Measurements from ENCODE around the gene RBMS3.

RBMS3 gene

GRCh38 chr3:29751647-29752314 lies 470.9 kb downstream of the RBMS3 start:
- no peaks in the 10 kb centered on the region for H3K36me3 ChIP-seq
- no peak overlapping the region for H3K27ac ChIP-seq
- no peaks in the 10 kb centered on the region for H4K20me1 ChIP-seq
- no peaks in the 10 kb centered on the region for H3K9me3 ChIP-seq
- H3K9ac ChIP-seq = no peak overlapping the region
- no peaks in the 10 kb centered on the region for H3K27me3 ChIP-seq
- TF ChIP-seq Cebpa-rat (IDR thresholded peaks at IDR 0.05) = no peak
- no peak overlapping the region for H3K4me3 ChIP-seq
- H3K4me2 ChIP-seq = no peak overlapping the region
- no peaks in the 10 kb centered on the region for H3K4me1 ChIP-seq

GRCh38 chr3:29754346-29754745 lies 473.5 kb downstream of the RBMS3 start:
- H3K36me3 ChIP-seq = no peaks in the 10 kb centered on the region
- H3K4me2 ChIP-seq = no peak overlapping the region
- H3K27ac ChIP-seq = no peak overlapping the region
- no peak for TF ChIP-seq Cebpa-rat (IDR thresholded peaks at IDR 0.05)
- no peaks in the 10 kb centered on the region for H3K9me3 ChIP-seq
- H3K4me3 ChIP-seq = no peak overlapping the region
- no peaks in the 10 kb centered on the region for H3K4me1 ChIP-seq
- no peaks in the 10 kb centered on the region for H4K20me1 ChIP-seq
- H3K9ac ChIP-seq = no peak overlapping the region
- H3K27me3 ChIP-seq = no peaks in the 10 kb centered on the region

DNA sequence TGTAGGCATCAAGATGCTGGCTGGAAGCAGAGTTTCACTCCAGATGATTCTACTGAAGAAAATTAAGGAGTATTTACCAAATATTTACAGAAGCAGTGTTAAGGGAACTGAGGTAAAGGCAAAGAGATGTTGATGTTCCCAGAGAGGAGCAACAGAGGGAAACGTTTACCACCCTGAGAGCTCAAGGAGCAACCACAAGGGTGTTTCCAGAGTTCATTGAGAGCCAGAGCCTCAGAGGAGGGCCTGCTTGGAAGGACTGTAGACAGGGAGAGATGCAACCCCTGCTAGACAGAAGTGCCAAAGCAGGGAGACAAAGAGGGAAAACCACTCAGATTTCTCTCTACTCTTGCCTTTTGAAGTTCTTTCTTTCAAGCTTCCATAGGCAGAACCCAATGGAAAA lies 474.5 kb downstream of the RBMS3 start:
- TF ChIP-seq Cebpa-rat (IDR thresholded peaks at IDR 0.05) = no peak
- H3K4me1 ChIP-seq = no peaks in the 10 kb centered on the region
- H3K27ac ChIP-seq = no peak overlapping the region
- no peaks in the 10 kb centered on the region for H3K36me3 ChIP-seq
- H3K4me2 ChIP-seq = no peak overlapping the region
- no peaks in the 10 kb centered on the region for H3K27me3 ChIP-seq
- H3K9ac ChIP-seq = no peak overlapping the region
- no peak overlapping the region for H3K4me3 ChIP-seq
- H3K9me3 ChIP-seq = no peaks in the 10 kb centered on the region
- H4K20me1 ChIP-seq = no peaks in the 10 kb centered on the region

DNA sequence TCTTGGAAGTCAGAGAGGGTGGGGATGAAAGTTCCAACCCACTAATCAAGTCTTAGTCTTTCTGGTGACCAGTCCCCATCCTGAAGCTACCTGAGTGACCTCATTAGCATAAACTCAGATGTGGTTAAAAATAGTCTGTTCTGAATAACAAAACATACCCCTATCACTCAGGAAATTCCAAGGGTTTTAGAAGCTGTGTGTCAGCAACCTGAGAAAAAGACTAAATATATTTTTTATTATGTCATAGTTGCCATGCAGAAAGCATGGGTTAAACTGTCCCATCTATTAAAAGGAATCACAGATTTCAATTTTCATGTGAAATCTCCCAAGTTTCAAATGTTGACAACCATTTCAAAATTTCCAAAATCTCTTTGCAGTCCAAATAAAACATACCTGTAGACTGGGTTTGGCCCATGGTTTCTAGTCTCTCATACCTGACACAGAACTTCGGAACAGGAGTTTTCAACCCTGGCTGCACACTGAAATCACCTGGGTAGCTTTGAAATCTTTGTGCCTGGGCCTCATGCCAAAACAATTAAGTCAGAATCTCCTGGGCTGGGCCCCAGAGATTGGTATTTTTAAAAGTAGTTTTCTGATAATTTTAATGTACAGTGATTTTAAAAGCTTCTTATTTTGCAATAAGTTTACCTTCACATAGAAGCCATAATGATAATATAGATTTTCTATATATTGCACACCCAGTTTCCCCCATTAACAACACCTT lies 476.3 kb downstream of the RBMS3 start:
- Histone ChIP-seq H3K4me2 (no peak overlapping the region), H3K4me1 (no peaks in the 10 kb centered on the region), H3K4me3 (no peak overlapping the region), H3K9me3 (no peaks in the 10 kb centered on the region), H4K20me1 (no peaks in the 10 kb centered on the region), H3K36me3 (no peaks in the 10 kb centered on the region), H3K27ac (no peak overlapping the region), H3K27me3 (no peaks in the 10 kb centered on the region), H3K9ac (no peak overlapping the region)
- no peak for TF ChIP-seq Cebpa-rat (IDR thresholded peaks at IDR 0.05)

DNA sequence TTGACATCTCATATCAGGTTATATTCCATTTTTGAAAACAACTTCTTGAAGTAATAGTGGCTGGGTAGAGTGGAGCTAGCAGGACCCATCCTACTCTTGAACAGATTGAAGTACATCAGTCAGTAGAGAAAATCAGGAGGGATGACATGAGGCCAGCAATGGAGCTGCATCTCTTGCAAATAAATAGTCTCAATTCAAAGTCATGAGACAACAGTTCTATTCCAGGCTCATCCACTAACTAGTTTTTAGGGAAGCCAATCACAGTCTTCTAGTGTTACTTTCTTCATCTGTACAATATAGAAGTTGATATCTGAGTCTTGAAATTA lies 477.2 kb downstream of the RBMS3 start:
- Histone ChIP-seq H3K4me3 (no peak overlapping the region), H3K27me3 (no peaks in the 10 kb centered on the region), H3K9me3 (no peaks in the 10 kb centered on the region), H4K20me1 (no peaks in the 10 kb centered on the region), H3K36me3 (no peaks in the 10 kb centered on the region), H3K4me2 (no peak overlapping the region), H3K27ac (no peak overlapping the region), H3K9ac (no peak overlapping the region), H3K4me1 (no peaks in the 10 kb centered on the region)
- no peak for TF ChIP-seq Cebpa-rat (IDR thresholded peaks at IDR 0.05)

DNA sequence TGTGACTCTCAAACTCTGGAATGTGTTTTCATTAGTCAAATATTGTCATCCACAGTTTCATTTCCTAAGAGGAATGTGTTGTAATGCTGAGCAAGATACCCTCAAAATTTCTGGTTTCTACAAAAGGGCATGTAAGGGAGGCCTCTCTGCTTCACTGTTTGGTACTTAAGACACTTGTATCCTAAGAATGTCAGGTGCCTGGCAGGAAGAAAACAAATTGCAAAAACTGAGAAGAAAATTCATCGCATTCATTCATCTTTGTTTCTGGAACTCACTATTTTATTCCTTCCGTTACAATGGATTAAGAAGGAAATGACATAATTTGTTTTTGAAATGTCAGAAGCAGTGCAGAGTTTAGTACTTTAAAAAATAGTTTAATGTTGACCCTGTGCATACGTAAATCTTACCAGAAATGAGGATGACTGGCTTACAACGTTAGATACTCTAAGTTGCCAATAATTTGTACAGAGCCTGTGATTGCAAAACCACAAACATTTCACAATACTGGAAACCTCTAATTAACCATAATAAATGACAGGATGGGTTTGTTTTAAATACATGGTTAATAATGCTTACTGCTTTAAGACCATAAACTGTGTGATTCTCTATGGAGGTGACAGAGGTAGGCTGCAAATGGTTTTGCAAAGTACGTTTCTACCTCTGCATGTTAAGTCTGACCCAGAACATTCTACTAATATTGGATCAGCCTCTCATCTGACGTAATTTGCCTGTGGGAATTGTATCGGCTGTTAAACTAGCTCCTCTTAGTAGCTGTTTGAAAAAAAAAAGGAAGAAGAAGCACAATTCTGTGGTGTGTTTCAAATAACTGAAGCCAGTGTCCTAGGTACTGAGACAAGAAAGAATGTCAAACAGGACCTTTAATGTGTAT lies 477.8 kb downstream of the RBMS3 start:
- no peak overlapping the region for H3K4me3 ChIP-seq
- no peaks in the 10 kb centered on the region for H4K20me1 ChIP-seq
- H3K27ac ChIP-seq = no peak overlapping the region
- H3K36me3 ChIP-seq = no peaks in the 10 kb centered on the region
- no peaks in the 10 kb centered on the region for H3K4me1 ChIP-seq
- no peak overlapping the region for H3K4me2 ChIP-seq
- H3K27me3 ChIP-seq = no peaks in the 10 kb centered on the region
- no peaks in the 10 kb centered on the region for H3K9me3 ChIP-seq
- TF ChIP-seq Cebpa-rat (IDR thresholded peaks at IDR 0.05) = no peak
- H3K9ac ChIP-seq = no peak overlapping the region

- no peaks in the 10 kb centered on the region for H3K27me3 ChIP-seq
- H3K4me3 ChIP-seq = no peak overlapping the region
- no peaks in the 10 kb centered on the region for H3K4me1 ChIP-seq
- H3K27ac ChIP-seq = no peak overlapping the region
- H4K20me1 ChIP-seq = no peaks in the 10 kb centered on the region
- H3K36me3 ChIP-seq = no peaks in the 10 kb centered on the region
- TF ChIP-seq Cebpa-rat (IDR thresholded peaks at IDR 0.05) = no peak
- H3K9ac ChIP-seq = no peak overlapping the region
- H3K4me2 ChIP-seq = no peak overlapping the region
- no peaks in the 10 kb centered on the region for H3K9me3 ChIP-seq
These were observed 478.7 kb downstream of the RBMS3 start for GRCh38 chr3:29759411-29760225.

GRCh38 chr3:29760226-29760685 lies 479.4 kb downstream of the RBMS3 start:
- H3K27me3 ChIP-seq = no peaks in the 10 kb centered on the region
- H4K20me1 ChIP-seq = no peaks in the 10 kb centered on the region
- H3K4me3 ChIP-seq = no peak overlapping the region
- no peak for TF ChIP-seq Cebpa-rat (IDR thresholded peaks at IDR 0.05)
- no peaks in the 10 kb centered on the region for H3K9me3 ChIP-seq
- no peak overlapping the region for H3K4me2 ChIP-seq
- no peak overlapping the region for H3K9ac ChIP-seq
- H3K36me3 ChIP-seq = no peaks in the 10 kb centered on the region
- no peaks in the 10 kb centered on the region for H3K4me1 ChIP-seq
- no peak overlapping the region for H3K27ac ChIP-seq

DNA sequence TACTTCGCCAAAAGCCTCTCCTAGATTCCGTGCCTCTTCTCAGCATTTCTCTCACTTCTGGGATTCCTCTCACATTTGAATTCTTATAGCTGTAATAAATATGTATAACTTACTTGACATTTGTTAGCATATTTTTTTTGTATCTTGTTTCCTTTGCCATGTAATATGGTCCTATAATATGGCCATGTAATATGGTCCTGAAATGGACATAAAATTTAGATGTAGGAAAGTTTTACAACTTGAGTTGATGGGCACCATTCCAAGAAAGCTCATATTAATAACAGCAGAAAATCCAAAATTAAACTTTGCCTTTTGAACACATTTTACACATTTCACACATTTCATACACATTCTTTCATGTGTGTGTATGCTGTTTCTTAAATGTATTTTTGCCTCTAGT lies 480.6 kb downstream of the RBMS3 start:
- H3K4me3 ChIP-seq = no peak overlapping the region
- TF ChIP-seq Cebpa-rat (IDR thresholded peaks at IDR 0.05) = no peak
- no peaks in the 10 kb centered on the region for H4K20me1 ChIP-seq

More for the DNA sequence above, 480.6 kb downstream of the RBMS3 start:
- Histone ChIP-seq H3K9me3 (no peaks in the 10 kb centered on the region), H3K9ac (no peak overlapping the region), H3K4me2 (no peak overlapping the region), H3K27me3 (no peaks in the 10 kb centered on the region), H3K27ac (no peak overlapping the region), H3K36me3 (no peaks in the 10 kb centered on the region), H3K4me1 (no peaks in the 10 kb centered on the region)

Measured in BLaER1 (cell line).